GM13977 (cell line): ENCODE results near the gene CD7.

ENCODE experiments used
- DNase-seq: peaks from one replicate; pipeline ENCODE4 v3.0.0; 2012; ENCODE audit warnings: low spot score
- CTCF ChIP-seq: IDR thresholded peaks from 2 replicates; pipeline ENCODE4 v1.5.1; 2012; ENCODE audit warnings: mild to moderate bottlenecking, control low read depth; ENCODE audit not compliant: insufficient read depth; ENCODE audit errors: extremely low read depth, missing control alignments
- in situ Hi-C: fragments of 300-500 bp; cut with MboI; formaldehyde crosslinking; loops from one replicate; pipeline ENCODE4 v1.12.0; 2022; ENCODE audit warnings: low sequenced_read_pairs, low pct_unique_long_range_greater_than_20kb, mixed read lengths, inconsistent platforms; ENCODE audit not compliant: unreplicated experiment

Gene CD7

GRCh38 chr17:82292251-82293154 lies 24.9 kb downstream of the CD7 start:
- TF ChIP-seq CTCF = no peak
- in situ Hi-C loops = no loop called here
- peak; percentile 100 for DNase-seq

GRCh38 chr17:82291582-82292250 lies 25.7 kb downstream of the CD7 start:
- DNase-seq = no peak
- no peak for TF ChIP-seq CTCF
- in situ Hi-C loops = no loop called here

GRCh38 chr17:82287868-82288801 lies 29.3 kb downstream of the CD7 start:
- TF ChIP-seq CTCF = no peak
- no peak for DNase-seq
- in situ Hi-C loops = no loop called here

GRCh38 chr17:82287013-82287867 lies 30.2 kb downstream of the CD7 start:
- in situ Hi-C loops = no loop called here
- no peak for TF ChIP-seq CTCF
- DNase-seq = no peak

- DNase-seq = no peak
- TF ChIP-seq CTCF = no peak
- in situ Hi-C loops = no loop called here
These were observed 32.3 kb downstream of the CD7 start for GRCh38 chr17:82285141-82285540.

- DNase-seq = no peak
- no peak for TF ChIP-seq CTCF
- in situ Hi-C loops = no loop called here
These were observed 34.1 kb downstream of the CD7 start for GRCh38 chr17:82283208-82283749.
